HPDE6-E6E7 (cell line): ENCODE measurements around the gene IGLL5.

Experiments used
- DNase-seq: peaks from one replicate; pipeline ENCODE4 v3.0.0; 2011; ENCODE audit warnings: missing footprints; ENCODE audit errors: extremely low spot score

Gene IGLL5

GRCh38 chr22:22887621-22888503 is at the start of gene IGLL5:
Gene IGLL5, plus strand, starts transcription at chr22:22887816. Its CDS starts 238 bp downstream, at chr22:22888054.
- DNase-seq: no peak

GRCh38 chr22:22838148-22838786 is 49.3 kb upstream of the IGLL5 start:
- no peak for DNase-seq

GRCh38 chr22:22839570-22840314 is 47.9 kb upstream of the IGLL5 start:
- no peak for DNase-seq

- no peak for DNase-seq
Observed at GRCh38 chr22:22840780-22841179, 46.8 kb upstream of the IGLL5 start.

GRCh38 chr22:22841598-22841997 is 46.0 kb upstream of the IGLL5 start:
- DNase-seq: no peak

GRCh38 chr22:22842085-22842484 is 45.5 kb upstream of the IGLL5 start:
- DNase-seq: no peak

GRCh38 chr22:22843848-22844247 is 43.8 kb upstream of the IGLL5 start:
- no peak for DNase-seq

GRCh38 chr22:22847241-22847640 is 40.4 kb upstream of the IGLL5 start:
- DNase-seq: no peak

GRCh38 chr22:22848364-22848866 is 39.2 kb upstream of the IGLL5 start:
- peak; percentile 35 for DNase-seq

- no peak for DNase-seq
Observed at GRCh38 chr22:22849640-22850610, 37.7 kb upstream of the IGLL5 start.

GRCh38 chr22:22851969-22852368 is 35.6 kb upstream of the IGLL5 start:
- no peak for DNase-seq

- no peak for DNase-seq
Observed at GRCh38 chr22:22853713-22854112, 33.9 kb upstream of the IGLL5 start.

GRCh38 chr22:22854466-22854865 is 33.1 kb upstream of the IGLL5 start:
- DNase-seq: no peak

- DNase-seq: no peak
Observed at GRCh38 chr22:22855085-22855484, 32.5 kb upstream of the IGLL5 start.

GRCh38 chr22:22855617-22856308 is 31.9 kb upstream of the IGLL5 start:
- DNase-seq: no peak

GRCh38 chr22:22856364-22856763 is 31.3 kb upstream of the IGLL5 start:
- no peak for DNase-seq

- no peak for DNase-seq
Observed at GRCh38 chr22:22856885-22857606, 30.6 kb upstream of the IGLL5 start.

GRCh38 chr22:22857607-22858558 is 29.7 kb upstream of the IGLL5 start:
- DNase-seq: no peak

- no peak for DNase-seq
Observed at GRCh38 chr22:22858559-22858937, 29.1 kb upstream of the IGLL5 start.
